Measurements from ENCODE around the gene LRCOL1. TPM values are rescaled to one million over a fixed set of nuclear protein-coding genes. Genes with fewer than 3 reads are reported as not detected.
A peak's percentile ranks its signal among the peaks of the same experiment; 100 is the strongest.

The LRCOL1 gene
- total and polyA plus RNA-seq, 3 donors from 2014 or later: 0.81 to 1.6 TPM; not detected in 1

GRCh38 chr12:132558861-132559623 lies 51.3 kb downstream of the LRCOL1 start:
- Histone ChIP-seq H3K27ac (no peak overlapping the region), H3K9me3 (no peaks in the 10 kb centered on the region), H3K4me1 (peaks cover 14% of the 10 kb centered on the region), H3K27me3 (no peaks in the 10 kb centered on the region), H3K4me3 (peak overlapping the region; percentile 45 to 53), H3K36me3 (ENCODE audit: low read depth, missing control alignments) (no peaks in the 10 kb centered on the region)
- WGBS, 2 donors: 45 to 53% methylated on average over 9 to 45 of the region's 45 CpGs
- intact Hi-C loops (cut with DNase I; ENCODE audit: low total_unique reads): no loop called here
- no peak for TF ChIP-seq CTCF (IDR thresholded peaks at IDR 0.05)
- no peak for TF ChIP-seq POLR2A (IDR thresholded peaks at IDR 0.05)
- no peak for DNase-seq

- Histone ChIP-seq H3K27ac (no peak overlapping the region), H3K27me3 (no peaks in the 10 kb centered on the region), H3K4me1 (peaks cover 14% of the 10 kb centered on the region), H3K36me3 (ENCODE audit: low read depth, missing control alignments) (no peaks in the 10 kb centered on the region), H3K4me3 (no peak overlapping the region), H3K9me3 (no peaks in the 10 kb centered on the region)
- no peak for DNase-seq
- intact Hi-C loops (cut with DNase I; ENCODE audit: low total_unique reads): no loop called here
- 82 to 88% methylated on average over 23 to 35 of the region's 35 CpGs for WGBS, 2 donors
- no peak for TF ChIP-seq CTCF (IDR thresholded peaks at IDR 0.05)
- TF ChIP-seq POLR2A (IDR thresholded peaks at IDR 0.05): no peak
Observed at GRCh38 chr12:132558042-132558856, 52.1 kb downstream of the LRCOL1 start.

GRCh38 chr12:132557291-132558015 lies 52.9 kb downstream of the LRCOL1 start:
- WGBS, 2 donors: 94 to 97% methylated on average over 10 to 19 of the region's 19 CpGs
- no peaks in the 10 kb centered on the region for H3K9me3 ChIP-seq
- H3K27me3 ChIP-seq: no peaks in the 10 kb centered on the region
- H3K27ac ChIP-seq: no peak overlapping the region
- H3K4me1 ChIP-seq: peaks cover 14% of the 10 kb centered on the region
- intact Hi-C loops (cut with DNase I; ENCODE audit: low total_unique reads): no loop called here
- no peaks in the 10 kb centered on the region for H3K36me3 ChIP-seq (ENCODE audit: low read depth, missing control alignments)
- no peak for DNase-seq
- TF ChIP-seq CTCF (IDR thresholded peaks at IDR 0.05): no peak
- no peak for TF ChIP-seq POLR2A (IDR thresholded peaks at IDR 0.05)
- no peak overlapping the region for H3K4me3 ChIP-seq

- no peak for TF ChIP-seq CTCF (IDR thresholded peaks at IDR 0.05)
- no peak for TF ChIP-seq POLR2A (IDR thresholded peaks at IDR 0.05)
- H3K27me3 ChIP-seq: no peaks in the 10 kb centered on the region
- no peak overlapping the region for H3K27ac ChIP-seq
- peaks cover 14% of the 10 kb centered on the region for H3K4me1 ChIP-seq
- no peaks in the 10 kb centered on the region for H3K9me3 ChIP-seq
- intact Hi-C loops (cut with DNase I; ENCODE audit: low total_unique reads): no loop called here
- WGBS, 2 donors: 83 to 95% methylated on average over 3 to 17 of the region's 17 CpGs
- H3K36me3 ChIP-seq (ENCODE audit: low read depth, missing control alignments): no peaks in the 10 kb centered on the region
- DNase-seq: no peak
- H3K4me3 ChIP-seq: no peak overlapping the region
Observed at GRCh38 chr12:132556801-132557200, 53.6 kb downstream of the LRCOL1 start.
